ENCODE data around the gene RNF135.
"Not testable (repeated sequence)": the region's sequence is repeated elsewhere in the genome, so short reads cannot be mapped to it uniquely, and the experiment has no call there.

Gene RNF135

GRCh38 chr17:31004160-31004559 lies 33.3 kb downstream of the RNF135 start:
- DNase-seq, result no peak

GRCh38 chr17:31007695-31008373 lies 37.0 kb downstream of the RNF135 start:
- no peak for DNase-seq

GRCh38 chr17:31008374-31009041 lies 37.7 kb downstream of the RNF135 start:
- peak; percentile 41 for DNase-seq

GRCh38 chr17:31009042-31009702 lies 38.3 kb downstream of the RNF135 start:
- DNase-seq, result not testable (repeated sequence)

GRCh38 chr17:31010014-31010413 lies 39.2 kb downstream of the RNF135 start:
- DNase-seq, result not testable (repeated sequence)

- no peak for DNase-seq
Observed at GRCh38 chr17:31013844-31014243, 43.0 kb downstream of the RNF135 start.

GRCh38 chr17:31015639-31016038 lies 44.8 kb downstream of the RNF135 start:
- DNase-seq, result no peak

- no peak for DNase-seq
Observed at GRCh38 chr17:31019004-31019403, 48.2 kb downstream of the RNF135 start.

GRCh38 chr17:31023171-31023570 lies 52.3 kb downstream of the RNF135 start:
- not testable (repeated sequence) for DNase-seq

GRCh38 chr17:31031841-31032240 lies 61.0 kb downstream of the RNF135 start:
- no peak for DNase-seq

- DNase-seq, result not testable (repeated sequence)
Observed at GRCh38 chr17:31035611-31036010, 64.8 kb downstream of the RNF135 start.

GRCh38 chr17:31040837-31041236 lies 70.0 kb downstream of the RNF135 start:
- not testable (repeated sequence) for DNase-seq

GRCh38 chr17:31042378-31042777 lies 71.5 kb downstream of the RNF135 start:
- not testable (repeated sequence) for DNase-seq

GRCh38 chr17:31046856-31047425 lies 76.1 kb downstream of the RNF135 start:
- DNase-seq, result not testable (repeated sequence)

- DNase-seq, result no peak
Observed at GRCh38 chr17:31048142-31048541, 77.3 kb downstream of the RNF135 start.

GRCh38 chr17:31048780-31049179 lies 77.9 kb downstream of the RNF135 start:
- DNase-seq, result no peak
